GM18873 (cell line): ENCODE measurements around the gene TGFBR3.
A peak's percentile ranks its signal among the peaks of the same experiment; 100 is the strongest.

Experiments used
- ATAC-seq: cut with Tn5 transposase; IDR thresholded peaks from one replicate; pipeline ENCODE4 v1.9.1; 2021; ENCODE audit warnings: mild to moderate bottlenecking, moderate library complexity, moderate number of reproducible peaks; ENCODE audit not compliant: unreplicated experiment, low FRiP score

TGFBR3 gene

GRCh38 chr1:91803847-91804545 is 82.0 kb downstream of the TGFBR3 start:
- peak; percentile 69 for ATAC-seq

- ATAC-seq: no peak
Measured at GRCh38 chr1:91803123-91803522, 82.8 kb downstream of the TGFBR3 start.

GRCh38 chr1:91801496-91802115 is 84.3 kb downstream of the TGFBR3 start:
- ATAC-seq: no peak

GRCh38 chr1:91799863-91800262 is 86.1 kb downstream of the TGFBR3 start:
- no peak for ATAC-seq

- no peak for ATAC-seq
Measured at GRCh38 chr1:91799159-91799558, 86.8 kb downstream of the TGFBR3 start.

- ATAC-seq: no peak
Measured at GRCh38 chr1:91798740-91799139, 87.2 kb downstream of the TGFBR3 start.

- ATAC-seq: no peak
Measured at GRCh38 chr1:91798241-91798648, 87.7 kb downstream of the TGFBR3 start.

GRCh38 chr1:91797164-91797563 is 88.8 kb downstream of the TGFBR3 start:
- ATAC-seq: no peak

- no peak for ATAC-seq
Measured at GRCh38 chr1:91796390-91796654, 89.6 kb downstream of the TGFBR3 start.

GRCh38 chr1:91795591-91796389 is 90.2 kb downstream of the TGFBR3 start:
- ATAC-seq: no peak

- ATAC-seq: no peak
Measured at GRCh38 chr1:91793877-91794276, 92.1 kb downstream of the TGFBR3 start.

GRCh38 chr1:91793189-91793588 is 92.8 kb downstream of the TGFBR3 start:
- ATAC-seq: no peak

GRCh38 chr1:91792489-91793071 is 93.4 kb downstream of the TGFBR3 start:
- no peak for ATAC-seq

GRCh38 chr1:91791691-91792488 is 94.1 kb downstream of the TGFBR3 start:
- no peak for ATAC-seq

GRCh38 chr1:91791103-91791502 is 94.8 kb downstream of the TGFBR3 start:
- no peak for ATAC-seq

GRCh38 chr1:91790392-91790791 is 95.6 kb downstream of the TGFBR3 start:
- ATAC-seq: no peak

- no peak for ATAC-seq
Measured at GRCh38 chr1:91789273-91789997, 96.5 kb downstream of the TGFBR3 start.

- ATAC-seq: no peak
Measured at GRCh38 chr1:91787919-91788318, 98.0 kb downstream of the TGFBR3 start.

- no peak for ATAC-seq
Measured at GRCh38 chr1:91784616-91785015, 101.3 kb downstream of the TGFBR3 start.

- peak; percentile 67 for ATAC-seq
Measured at GRCh38 chr1:91784191-91784590, 101.8 kb downstream of the TGFBR3 start.
